Measurements from ENCODE around the gene CSGALNACT2. TPM values are rescaled to one million over a fixed set of nuclear protein-coding genes. Genes with fewer than 3 reads are reported as not detected.

The CSGALNACT2 gene
- total and polyA plus RNA-seq, 4 experiments from 2014 or later, result 21.1 to 48.2 (median 34.4) TPM

- H3K4me3 Mint-ChIP-seq, result no peak overlapping the region
- no peak overlapping the region for H3K27ac Mint-ChIP-seq
Measured at GRCh38 chr10:43220657-43221418, 82.6 kb downstream of the CSGALNACT2 start.

GRCh38 chr10:43221419-43222209 lies 83.4 kb downstream of the CSGALNACT2 start:
- ChIA-PET CTCF (ENCODE audit: partially characterized antibody) (interaction anchor here (2.6 kb wide), 1 partner anchor 17 kb away, joined by 8 read pairs; no protein-coding TSS in a partner anchor), POLR2A (ENCODE audit: partially characterized antibody) (interaction anchor here (0.7 kb wide), 1 partner anchor 12 kb away, joined by 4 read pairs; no protein-coding TSS in a partner anchor)
- H3K36me3 Mint-ChIP-seq, result no peaks in the 10 kb centered on the region
- no peak overlapping the region for H3K27ac Mint-ChIP-seq
- intact Hi-C loops (cut with micrococcal nuclease), result loop anchor here (5.0 kb wide), 1 partner anchor 36 kb away; no protein-coding TSS in a partner anchor
- H3K36me3 ChIP-seq (ENCODE audit: insufficient read depth, low read length), result no peaks in the 10 kb centered on the region
- no peaks in the 10 kb centered on the region for H3K9me3 ChIP-seq (ENCODE audit: control insufficient read depth in 1 of 2, low read length in 2 of 2)
- H3K4me3 Mint-ChIP-seq, result no peak overlapping the region
- H3K27me3 ChIP-seq (ENCODE audit: insufficient read depth, low read length), result no peaks in the 10 kb centered on the region
- DNase-seq, result no peak
- H3K27me3 Mint-ChIP-seq, result peaks cover under 1 to 1% of the 10 kb centered on the region in 2 donors
- H3K9me3 Mint-ChIP-seq, result peaks cover 0 to 4% (median 0%) of the 10 kb centered on the region in 8 donors
- peaks cover 13% of the 10 kb centered on the region for H3K4me1 ChIP-seq (ENCODE audit: insufficient read depth, low read length)
- peaks cover 7 to 18% (median 12%) of the 10 kb centered on the region in 4 donors for H3K4me1 Mint-ChIP-seq
- H3K4me3 ChIP-seq (ENCODE audit: low read length in 2 of 2), result no peak overlapping the region
- no peak overlapping the region for H3K27ac ChIP-seq (ENCODE audit: low read depth, low read length)

More at GRCh38 chr10:43220657-43221418, 82.6 kb downstream of the CSGALNACT2 start:
- CTCF ChIA-PET (ENCODE audit: partially characterized antibody), result interaction anchor here (2.6 kb wide), 1 partner anchor 17 kb away, joined by 8 read pairs; no protein-coding TSS in a partner anchor
- no peaks in the 10 kb centered on the region for H3K36me3 ChIP-seq (ENCODE audit: insufficient read depth, low read length)
- no peak for DNase-seq
- H3K36me3 Mint-ChIP-seq, result no peaks in the 10 kb centered on the region
- peaks cover 0 to 4% (median 0%) of the 10 kb centered on the region in 8 donors for H3K9me3 Mint-ChIP-seq
- H3K27me3 Mint-ChIP-seq, result peaks cover 0 to 1% of the 10 kb centered on the region in 2 donors
- POLR2A ChIA-PET (ENCODE audit: partially characterized antibody), result no interaction called here
- H3K27ac ChIP-seq (ENCODE audit: low read depth, low read length), result no peak overlapping the region
- H3K27me3 ChIP-seq (ENCODE audit: insufficient read depth, low read length), result no peaks in the 10 kb centered on the region
- intact Hi-C loops (cut with micrococcal nuclease), result loop anchor here (5.0 kb wide), 1 partner anchor 36 kb away; no protein-coding TSS in a partner anchor
- peaks cover 7 to 12% (median 9%) of the 10 kb centered on the region in 4 donors for H3K4me1 Mint-ChIP-seq
- H3K4me1 ChIP-seq (ENCODE audit: insufficient read depth, low read length), result peaks cover 5% of the 10 kb centered on the region
- no peak overlapping the region for H3K4me3 ChIP-seq (ENCODE audit: low read length in 2 of 2)
- H3K9me3 ChIP-seq (ENCODE audit: control insufficient read depth in 1 of 2, low read length in 2 of 2), result no peaks in the 10 kb centered on the region

GRCh38 chr10:43222210-43222720 lies 84.0 kb downstream of the CSGALNACT2 start:
- Histone ChIP-seq H3K27me3 (ENCODE audit: insufficient read depth, low read length) (no peaks in the 10 kb centered on the region), H3K36me3 (ENCODE audit: insufficient read depth, low read length) (no peaks in the 10 kb centered on the region), H3K4me3 (ENCODE audit: low read length in 2 of 2) (no peak overlapping the region), H3K4me1 (ENCODE audit: insufficient read depth, low read length) (peaks cover 18% of the 10 kb centered on the region), H3K9me3 (ENCODE audit: control insufficient read depth in 1 of 2, low read length in 2 of 2) (no peaks in the 10 kb centered on the region), H3K27ac (ENCODE audit: low read depth, low read length) (no peak overlapping the region)
- peaks cover 0 to 2% (median 0%) of the 10 kb centered on the region in 8 donors for H3K9me3 Mint-ChIP-seq
- peaks cover 7 to 21% (median 15%) of the 10 kb centered on the region in 4 donors for H3K4me1 Mint-ChIP-seq
- no peak overlapping the region for H3K4me3 Mint-ChIP-seq
- ChIA-PET POLR2A (ENCODE audit: partially characterized antibody) (no interaction called here), CTCF (ENCODE audit: partially characterized antibody) (interaction anchor here (0.7 kb wide), 1 partner anchor 9 kb away, joined by 3 read pairs; no protein-coding TSS in a partner anchor)
- H3K27ac Mint-ChIP-seq, result no peak overlapping the region
- H3K27me3 Mint-ChIP-seq, result peaks cover 1 to 2% of the 10 kb centered on the region in 2 donors
- intact Hi-C loops (cut with micrococcal nuclease), result loop anchor here (5.0 kb wide), 1 partner anchor 35 kb away; no protein-coding TSS in a partner anchor
- no peaks in the 10 kb centered on the region for H3K36me3 Mint-ChIP-seq
- no peak for DNase-seq

GRCh38 chr10:43223056-43223455 lies 84.8 kb downstream of the CSGALNACT2 start:
- H3K9me3 Mint-ChIP-seq, result peaks cover 0 to 2% (median 0%) of the 10 kb centered on the region in 8 donors
- no peak overlapping the region for H3K27ac ChIP-seq (ENCODE audit: low read depth, low read length)
- no peaks in the 10 kb centered on the region for H3K27me3 ChIP-seq (ENCODE audit: insufficient read depth, low read length)
- peaks cover 1 to 2% of the 10 kb centered on the region in 2 donors for H3K27me3 Mint-ChIP-seq
- H3K4me3 ChIP-seq (ENCODE audit: low read length in 2 of 2), result no peak overlapping the region
- no peak overlapping the region for H3K4me3 Mint-ChIP-seq
- H3K27ac Mint-ChIP-seq, result no peak overlapping the region
- intact Hi-C loops (cut with micrococcal nuclease), result loop anchor here (5.0 kb wide), 1 partner anchor 34 kb away; no protein-coding TSS in a partner anchor
- H3K36me3 ChIP-seq (ENCODE audit: insufficient read depth, low read length), result no peaks in the 10 kb centered on the region
- H3K36me3 Mint-ChIP-seq, result no peaks in the 10 kb centered on the region
- peaks cover 18% of the 10 kb centered on the region for H3K4me1 ChIP-seq (ENCODE audit: insufficient read depth, low read length)
- POLR2A ChIA-PET (ENCODE audit: partially characterized antibody), result no interaction called here
- no peak for DNase-seq
- peaks cover 9 to 28% (median 15%) of the 10 kb centered on the region in 4 donors for H3K4me1 Mint-ChIP-seq
- no peaks in the 10 kb centered on the region for H3K9me3 ChIP-seq (ENCODE audit: control insufficient read depth in 1 of 2, low read length in 2 of 2)
- CTCF ChIA-PET (ENCODE audit: partially characterized antibody), result interaction anchor here (0.7 to 1.0 kb wide), 3 partner anchors 10 to 84 kb away, joined by 3 to 4 read pairs (median 3); no protein-coding TSS in a partner anchor

- intact Hi-C loops (cut with micrococcal nuclease), result loop anchor here (5.0 kb wide), 1 partner anchor 33 kb away; no protein-coding TSS in a partner anchor
- POLR2A ChIA-PET (ENCODE audit: partially characterized antibody), result no interaction called here
- CTCF ChIA-PET (ENCODE audit: partially characterized antibody), result no interaction called here
Measured at GRCh38 chr10:43224321-43224720, 86.1 kb downstream of the CSGALNACT2 start.

GRCh38 chr10:43225004-43225786 lies 87.0 kb downstream of the CSGALNACT2 start:
- ChIA-PET POLR2A (ENCODE audit: partially characterized antibody) (no interaction called here), CTCF (ENCODE audit: partially characterized antibody) (interaction anchor here (1.4 kb wide), 1 partner anchor 23 kb away, joined by 3 read pairs; no protein-coding TSS in a partner anchor)
- H3K9me3 ChIP-seq (ENCODE audit: control insufficient read depth in 1 of 2, low read length in 2 of 2), result no peaks in the 10 kb centered on the region
- H3K27me3 ChIP-seq (ENCODE audit: insufficient read depth, low read length), result no peaks in the 10 kb centered on the region
- Mint-ChIP-seq H3K4me3 (peak overlapping the region in 4 of 8 donors; percentile 17 to 56 (median 34)), H3K9me3 (no peaks in the 10 kb centered on the region), H3K4me1 (peaks cover 15 to 42% (median 23%) of the 10 kb centered on the region in 4 donors), H3K36me3 (no peaks in the 10 kb centered on the region), H3K27ac (peak overlapping the region in 5 of 7 donors; percentile 12 to 69 (median 55)), H3K27me3 (peaks cover 2% of the 10 kb centered on the region in 2 donors)
- no peaks in the 10 kb centered on the region for H3K36me3 ChIP-seq (ENCODE audit: insufficient read depth, low read length)
- intact Hi-C loops (cut with micrococcal nuclease), result no loop called here
- DNase-seq, result no peak
- no peak overlapping the region for H3K27ac ChIP-seq (ENCODE audit: low read depth, low read length)
- no peak overlapping the region for H3K4me3 ChIP-seq (ENCODE audit: low read length in 2 of 2)
- H3K4me1 ChIP-seq (ENCODE audit: insufficient read depth, low read length), result peaks cover 33% of the 10 kb centered on the region

More at GRCh38 chr10:43224321-43224720, 86.1 kb downstream of the CSGALNACT2 start:
- peaks cover 30% of the 10 kb centered on the region for H3K4me1 ChIP-seq (ENCODE audit: insufficient read depth, low read length)
- Mint-ChIP-seq H3K9me3 (peaks cover 0 to 2% (median 0%) of the 10 kb centered on the region in 8 donors), H3K27ac (peak overlapping the region in 1 of 7 donors; percentile 26), H3K4me3 (no peak overlapping the region), H3K4me1 (peaks cover 15 to 40% (median 23%) of the 10 kb centered on the region in 4 donors), H3K27me3 (peaks cover 2% of the 10 kb centered on the region in 2 donors), H3K36me3 (no peaks in the 10 kb centered on the region)
- H3K36me3 ChIP-seq (ENCODE audit: insufficient read depth, low read length), result no peaks in the 10 kb centered on the region
- H3K9me3 ChIP-seq (ENCODE audit: control insufficient read depth in 1 of 2, low read length in 2 of 2), result no peaks in the 10 kb centered on the region
- no peaks in the 10 kb centered on the region for H3K27me3 ChIP-seq (ENCODE audit: insufficient read depth, low read length)
- no peak for DNase-seq
- no peak overlapping the region for H3K4me3 ChIP-seq (ENCODE audit: low read length in 2 of 2)
- H3K27ac ChIP-seq (ENCODE audit: low read depth, low read length), result no peak overlapping the region

Data from CD4-positive, alpha-beta memory T cell (primary cell).